Stimulated activated CD8-positive, alpha-beta memory T cell treated with anti-CD3 and anti-CD28 coated beads, Interleukin-4, amount 100 ng/mL, for 24 hours (primary cell): ENCODE data around the gene SLC9A7.

Source experiments
- DNase-seq: peaks from one replicate; pipeline ENCODE4 v3.0.0-alpha.2; 2020; ENCODE audit warnings: low read depth

SLC9A7 gene

DNA sequence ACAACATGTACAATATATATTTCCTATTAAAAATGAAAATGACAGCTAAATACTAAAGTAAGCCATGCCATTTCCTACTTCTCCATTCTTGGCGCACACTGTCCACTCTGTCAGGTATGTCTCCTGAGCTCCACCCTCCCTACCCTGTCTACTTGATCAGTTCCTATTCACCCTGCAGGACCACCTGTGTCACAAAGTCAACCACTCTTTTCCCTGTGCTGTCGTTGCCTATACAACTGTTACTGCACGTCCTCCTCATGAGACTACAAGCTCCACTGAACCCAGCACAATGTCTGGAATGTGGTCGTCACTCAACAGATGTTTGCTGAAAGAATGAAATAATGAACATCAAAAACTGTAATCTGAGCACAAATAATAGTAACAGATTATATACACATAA is 54.9 kb downstream of the SLC9A7 start:
- DNase-seq, result no peak

- no peak for DNase-seq
Measured at GRCh38 chrX:46698691-46699090, 60.2 kb downstream of the SLC9A7 start.

DNA sequence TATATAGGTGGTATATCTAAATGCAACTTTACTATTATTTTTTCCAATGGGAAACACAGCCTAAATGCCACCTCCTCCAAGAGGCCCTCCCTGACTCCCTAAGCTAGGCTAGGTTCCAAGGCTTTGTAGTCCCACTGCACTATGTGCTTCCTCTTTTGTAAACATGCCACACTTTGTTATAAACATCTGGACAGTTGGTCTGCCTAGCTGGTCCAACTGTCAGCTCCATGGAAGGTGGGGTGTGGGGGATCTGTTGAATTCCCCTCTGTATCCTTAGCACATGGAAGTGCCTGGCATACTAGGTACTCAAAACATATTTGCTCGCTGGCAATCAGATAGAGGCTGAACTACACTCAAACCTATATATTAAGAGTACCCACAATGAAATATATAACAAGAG is 63.4 kb downstream of the SLC9A7 start:
- DNase-seq, result no peak

- no peak for DNase-seq
Measured at GRCh38 chrX:46694549-46694948, 64.4 kb downstream of the SLC9A7 start.

DNA sequence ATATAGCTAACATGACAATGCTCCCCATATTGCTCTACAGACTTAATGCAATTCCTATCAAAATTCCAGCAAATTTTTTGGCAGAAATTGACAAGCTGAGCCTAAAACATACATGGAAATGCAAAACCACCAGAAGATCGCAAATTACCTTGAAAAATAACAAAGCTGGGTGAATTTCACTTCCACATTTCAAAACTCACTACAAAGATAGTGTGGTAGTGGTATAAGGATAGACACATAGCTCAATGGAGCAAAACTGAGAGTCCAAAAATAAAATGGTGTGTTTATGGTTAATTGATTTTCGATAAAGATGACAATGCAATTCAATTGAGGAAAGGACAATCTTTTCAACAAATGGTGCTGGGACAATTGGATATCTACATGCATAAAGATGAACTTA is 65.8 kb downstream of the SLC9A7 start:
- DNase-seq, result no peak

DNA sequence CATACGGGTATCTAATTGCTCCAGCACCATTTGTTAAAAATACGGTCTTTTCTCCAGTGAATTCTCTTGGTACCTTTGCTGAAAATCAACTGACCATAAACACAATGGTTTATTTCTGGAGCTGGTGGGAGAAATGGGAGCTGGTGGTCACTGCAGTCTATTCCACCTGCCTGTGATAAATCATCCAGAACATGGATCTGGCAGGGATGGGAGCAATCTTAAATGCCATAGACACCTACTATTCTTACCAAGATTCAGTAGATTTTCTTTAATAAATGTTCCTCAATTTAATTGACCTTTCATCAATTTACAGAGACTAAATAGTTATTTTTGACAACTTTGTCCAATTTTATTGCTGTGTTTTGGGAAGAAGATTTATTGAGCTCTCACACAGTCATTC is 68.1 kb downstream of the SLC9A7 start:
- no peak for DNase-seq

GRCh38 chrX:46687619-46688018 is 71.3 kb downstream of the SLC9A7 start:
- DNase-seq, result no peak

- DNase-seq, result no peak
Measured at GRCh38 chrX:46686003-46686645, 72.8 kb downstream of the SLC9A7 start.

DNA sequence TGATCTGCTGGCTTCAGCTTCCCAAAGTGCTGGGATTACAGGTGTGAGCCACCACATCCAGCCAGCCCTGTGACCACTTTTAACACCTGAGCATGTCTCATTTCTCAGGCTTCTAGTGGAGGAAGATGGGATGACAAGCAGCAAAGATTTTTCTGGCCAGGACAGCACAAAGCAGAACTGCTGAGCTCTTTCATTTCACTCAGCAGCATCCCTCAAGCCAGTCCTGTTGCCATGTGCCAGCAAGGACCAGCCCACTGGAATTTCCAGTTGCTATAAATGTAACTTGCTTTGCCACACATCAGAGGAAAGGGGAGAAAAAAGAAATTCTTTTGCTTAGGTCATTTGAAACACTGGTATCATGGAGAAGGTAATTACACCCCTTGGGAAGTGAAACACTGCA is 75.9 kb downstream of the SLC9A7 start:
- DNase-seq, result no peak

DNA sequence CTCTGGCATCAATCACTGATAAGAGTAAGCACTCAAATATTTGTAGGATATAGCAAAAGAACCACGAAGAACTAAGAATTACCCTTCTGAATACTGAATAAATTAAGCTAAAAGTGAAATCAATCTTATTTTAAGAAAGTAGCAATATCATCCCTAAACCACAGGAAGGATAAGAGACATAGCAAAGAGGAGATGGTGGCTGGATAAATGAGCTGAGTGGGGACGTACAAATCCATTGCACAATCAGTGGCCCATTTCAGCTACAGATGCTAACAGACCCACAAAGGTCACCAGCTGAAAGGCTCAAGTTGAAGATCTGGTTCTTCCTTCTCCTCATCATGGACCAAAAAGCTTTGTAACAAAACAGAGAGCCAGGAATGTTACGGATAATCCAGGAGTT is 77.1 kb downstream of the SLC9A7 start:
- no peak for DNase-seq

GRCh38 chrX:46678232-46678631 is 80.7 kb downstream of the SLC9A7 start:
- DNase-seq, result no peak

DNA sequence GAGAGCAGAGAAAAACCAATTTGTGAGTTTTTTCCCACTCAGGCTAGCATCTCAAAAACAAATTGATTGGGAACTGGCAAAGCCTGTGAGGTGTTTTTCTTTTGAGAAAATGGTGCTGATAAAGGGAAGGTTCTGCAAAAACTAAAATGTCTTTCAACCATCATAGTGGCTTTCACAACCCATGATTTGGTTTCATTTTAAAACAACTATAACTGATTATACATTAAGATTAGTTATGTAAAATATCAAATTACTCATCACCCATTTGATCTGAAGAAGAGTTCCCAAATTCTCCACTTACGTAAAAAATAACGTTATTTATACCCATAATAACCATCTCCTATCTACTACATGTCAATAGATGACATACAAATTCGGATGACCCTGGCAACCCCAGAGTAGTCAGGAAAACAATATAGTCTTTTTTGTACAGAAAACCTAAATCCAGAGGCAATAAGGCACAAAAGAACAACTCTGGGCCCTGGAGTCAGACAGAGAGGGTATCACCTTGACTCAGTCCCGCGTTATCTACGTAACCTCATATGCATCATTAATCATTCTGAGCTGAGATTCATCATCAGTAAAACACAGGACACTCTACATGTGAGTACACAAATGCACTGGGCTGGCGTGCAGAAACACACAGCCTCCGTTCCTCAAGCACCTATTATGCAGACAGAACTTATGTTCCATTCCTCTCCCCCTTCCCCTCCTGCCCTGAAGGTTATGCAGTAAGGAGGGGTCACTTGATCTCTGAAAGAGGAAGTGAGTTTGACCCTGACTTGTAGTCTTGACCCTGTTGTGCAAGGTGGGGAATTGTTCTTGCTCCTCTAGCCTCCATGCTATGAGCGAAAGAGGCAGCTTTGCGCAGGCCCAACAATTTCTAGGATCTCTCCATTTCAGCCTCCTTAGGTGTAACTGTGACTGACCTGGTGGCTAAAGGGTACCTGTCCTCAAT is 82.2 kb downstream of the SLC9A7 start:
- no peak for DNase-seq

- no peak for DNase-seq
Measured at GRCh38 chrX:46673620-46674359, 85.1 kb downstream of the SLC9A7 start.

DNA sequence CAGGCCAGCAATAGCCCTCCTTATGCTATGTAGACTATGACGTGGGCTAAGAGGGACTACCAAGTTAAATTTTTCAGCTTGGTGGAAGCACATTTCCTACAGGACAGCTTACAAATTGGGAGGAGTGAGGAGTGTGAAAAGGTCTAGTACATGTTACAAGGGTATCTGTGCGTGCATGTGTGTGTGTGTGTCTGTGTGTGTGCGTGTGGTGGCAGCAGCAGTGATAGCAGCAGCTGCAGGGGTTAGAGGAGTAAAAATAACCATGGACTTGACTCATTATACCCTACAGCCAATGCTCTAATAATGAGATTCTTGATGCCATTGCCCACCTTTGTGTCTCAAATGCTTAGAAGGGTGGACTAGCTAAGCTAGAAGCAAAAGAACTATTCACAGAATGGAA is 88.6 kb downstream of the SLC9A7 start:
- DNase-seq, result no peak

DNA sequence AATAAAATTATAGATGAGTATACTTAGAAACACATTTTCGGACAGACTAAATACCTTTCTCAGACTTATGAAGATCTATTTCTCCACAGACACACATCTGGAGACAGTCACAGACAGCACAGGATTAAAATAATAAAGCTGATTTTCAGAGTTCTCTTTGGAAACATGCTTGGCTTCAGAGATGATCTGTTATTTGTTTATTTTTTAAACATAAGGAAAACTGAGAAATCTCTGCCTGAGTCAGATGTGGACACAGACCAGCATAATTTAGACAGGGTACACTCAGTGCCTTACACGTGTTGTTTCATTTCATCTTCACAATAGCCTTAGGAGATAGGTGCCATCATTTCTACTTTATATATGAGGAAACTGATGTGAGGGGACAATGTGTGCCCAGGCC is 92.1 kb downstream of the SLC9A7 start:
- DNase-seq, result no peak

DNA sequence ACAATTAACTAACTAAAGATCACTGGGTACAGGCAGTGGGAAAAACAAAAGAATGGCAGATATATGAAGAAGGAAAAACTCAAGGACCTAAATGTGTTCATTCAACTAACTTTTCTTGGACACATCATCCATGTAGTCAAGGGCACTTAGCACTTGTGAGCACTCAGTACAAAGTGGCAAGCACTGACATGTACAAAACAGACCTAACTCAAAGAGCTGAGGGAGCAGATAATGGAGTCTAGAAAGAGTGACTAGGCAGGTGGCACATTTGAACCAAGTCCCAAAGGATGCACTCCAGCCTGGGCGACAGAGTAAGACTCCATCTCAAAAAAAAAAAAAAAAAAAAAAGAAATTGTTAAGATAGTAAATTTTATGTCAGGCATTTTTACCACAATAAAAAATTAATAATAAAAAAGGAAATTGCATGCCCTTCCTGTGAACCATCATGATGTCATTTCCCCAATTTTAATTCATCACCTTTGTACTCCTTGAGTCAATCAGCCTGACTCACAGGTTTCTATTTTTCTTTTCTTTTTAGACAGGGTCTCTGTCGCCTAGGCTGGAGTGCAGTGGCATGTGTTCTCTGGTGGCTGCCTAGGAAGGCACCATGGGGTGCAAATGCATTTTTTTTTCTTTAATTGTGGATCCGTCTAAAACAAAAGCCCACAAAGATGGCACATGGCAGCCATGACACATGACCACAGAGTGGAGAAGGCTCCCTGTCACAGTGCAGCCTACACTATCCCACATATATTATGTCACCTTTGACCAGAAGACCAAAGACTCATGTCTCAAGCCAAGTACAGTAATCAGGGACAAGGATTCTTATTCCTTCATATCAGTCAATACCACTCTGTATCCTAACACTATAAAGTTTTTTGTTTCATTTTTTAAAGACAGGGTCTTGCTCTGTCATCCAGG is 93.4 kb downstream of the SLC9A7 start:
- no peak for DNase-seq

DNA sequence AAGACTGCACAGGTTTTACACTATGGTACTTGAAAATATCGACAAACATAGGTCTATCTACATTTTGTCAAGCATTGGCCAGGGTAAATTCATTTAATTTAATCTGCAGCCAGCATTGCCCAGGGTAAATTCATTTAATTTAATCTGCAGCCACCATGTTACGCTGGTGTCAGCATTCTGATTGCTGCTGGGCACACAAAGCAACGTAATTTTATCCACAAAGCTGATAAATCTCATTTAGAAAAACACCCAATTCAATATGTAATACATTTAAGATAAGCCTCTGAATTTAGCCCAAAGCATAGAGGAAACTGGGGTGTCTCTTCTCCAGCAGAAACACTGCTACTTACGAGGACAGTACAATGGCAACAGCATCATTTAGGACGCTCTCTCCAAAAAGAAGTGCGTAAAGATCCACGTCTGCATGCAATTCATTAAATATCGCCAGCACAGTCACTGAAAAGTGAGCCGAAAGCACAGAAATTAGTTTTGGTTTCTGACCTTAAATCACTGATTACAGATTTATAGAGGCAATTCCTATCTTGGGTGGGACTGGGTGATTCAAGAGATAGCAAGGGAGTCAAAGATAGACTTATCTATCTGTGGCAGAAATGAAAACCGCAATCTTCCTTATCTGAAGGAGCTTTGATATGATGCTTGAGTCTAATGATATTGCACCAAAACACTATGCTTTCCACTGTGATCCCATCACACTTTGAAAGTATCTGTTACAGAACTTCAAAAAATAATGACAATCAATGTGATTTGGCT is 96.5 kb downstream of the SLC9A7 start:
- no peak for DNase-seq

DNA sequence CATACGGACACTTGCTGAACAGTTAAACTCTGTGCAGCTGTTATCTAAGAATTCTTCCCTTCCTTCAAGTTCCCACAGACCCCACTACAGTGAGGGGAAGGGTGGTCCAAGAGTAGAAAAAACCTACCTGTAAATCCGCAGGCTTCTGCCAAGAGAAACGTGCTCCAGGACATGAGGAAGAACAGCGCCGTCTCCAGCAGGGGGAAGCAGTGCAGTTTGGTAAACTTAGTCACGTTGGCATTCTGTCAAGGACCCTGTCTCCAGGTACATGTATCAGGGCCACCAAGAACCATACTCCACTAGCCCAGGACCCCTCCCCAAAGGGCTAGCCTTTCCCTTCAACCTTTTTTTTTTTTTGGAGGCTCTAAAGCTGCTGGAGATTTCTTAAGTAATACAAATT is 105.4 kb downstream of the SLC9A7 start:
- no peak for DNase-seq

- no peak for DNase-seq
Measured at GRCh38 chrX:46649421-46650260, 109.3 kb downstream of the SLC9A7 start.

- DNase-seq, result no peak
Measured at GRCh38 chrX:46648660-46649059, 110.3 kb downstream of the SLC9A7 start.
